KMS-11 (cell line): ENCODE data around the gene DHX58.

Experiments
- H2AFZ ChIP-seq: fragments of 200-600 bp; sonication (generic); 2 replicates; pipeline ENCODE4 v1.6.1; 2016; ENCODE audit warnings: antibody characterized with exemption, mixed run types, low read depth
- H3K27ac ChIP-seq: fragments of 200-600 bp; sonication (generic); 2 replicates; pipeline ENCODE4 v1.6.1; 2016; ENCODE audit warnings: mild to moderate bottlenecking, mixed run types
- H3K27me3 ChIP-seq: fragments of 200-600 bp; sonication (generic); 2 replicates; pipeline ENCODE4 v1.6.1; 2017; ENCODE audit warnings: mild to moderate bottlenecking, low read depth, mixed run types, moderate library complexity; ENCODE audit not compliant: insufficient read depth
- H3K36me3 ChIP-seq: fragments of 200-600 bp; sonication (generic); 2 replicates; pipeline ENCODE4 v1.6.1; 2017; ENCODE audit warnings: mild to moderate bottlenecking, mixed run types; ENCODE audit not compliant: insufficient read depth
- H3K4me1 ChIP-seq: fragments of 200-600 bp; sonication (generic); 2 replicates; pipeline ENCODE4 v1.6.1; 2016; ENCODE audit warnings: mild to moderate bottlenecking, low read depth, mixed run types; ENCODE audit not compliant: poor library complexity, severe bottlenecking
- H3K4me2 ChIP-seq: fragments of 200-600 bp; sonication (generic); 2 replicates; pipeline ENCODE4 v1.7.0; 2016; ENCODE audit warnings: mild to moderate bottlenecking, mixed run types
- H3K4me3 ChIP-seq: fragments of 200-600 bp; sonication (generic); IDR thresholded peaks from 2 replicates; pipeline ENCODE4 v1.6.1; 2017; ENCODE audit warnings: low read depth, low read length, mixed read lengths; ENCODE audit not compliant: insufficient read depth
- H3K79me2 ChIP-seq: fragments of 200-600 bp; sonication (generic); 2 replicates; pipeline ENCODE4 v1.6.1; 2016; ENCODE audit warnings: low read depth, mixed run types; ENCODE audit not compliant: insufficient read depth
- H3K9ac ChIP-seq: fragments of 200-600 bp; sonication (generic); 2 replicates; pipeline ENCODE4 v1.6.1; 2016; ENCODE audit warnings: mild to moderate bottlenecking, mixed run types
- H4K20me1 ChIP-seq: fragments of 200-600 bp; sonication (generic); 2 replicates; pipeline ENCODE4 v1.6.1; 2016; ENCODE audit warnings: mild to moderate bottlenecking, mixed run types; ENCODE audit not compliant: insufficient read depth
- TF ChIP-seq, protein P1 (sequence below): fragments of 200-600 bp; sonication (generic); conservative IDR thresholded peaks from 2 replicates; pipeline ENCODE4 v1.6.1; 2017; ENCODE audit warnings: low read depth, mild to moderate bottlenecking, antibody characterized with exemption, low read length, moderate library complexity, mixed read lengths

The DHX58 gene

GRCh38 chr17:42118545-42118944 lies 6.0 kb upstream of the DHX58 start:
- Histone ChIP-seq H3K4me2 (no peak overlapping the region), H3K4me3 (no peak overlapping the region), H3K79me2 (no peaks in the 10 kb centered on the region), H3K27ac (no peak overlapping the region), H3K4me1 (peaks cover 40% of the 10 kb centered on the region), H3K27me3 (no peaks in the 10 kb centered on the region), H4K20me1 (no peaks in the 10 kb centered on the region), H2AFZ (no peak overlapping the region), H3K9ac (no peak overlapping the region), H3K36me3 (no peaks in the 10 kb centered on the region)
- TF ChIP-seq, protein P1, sequence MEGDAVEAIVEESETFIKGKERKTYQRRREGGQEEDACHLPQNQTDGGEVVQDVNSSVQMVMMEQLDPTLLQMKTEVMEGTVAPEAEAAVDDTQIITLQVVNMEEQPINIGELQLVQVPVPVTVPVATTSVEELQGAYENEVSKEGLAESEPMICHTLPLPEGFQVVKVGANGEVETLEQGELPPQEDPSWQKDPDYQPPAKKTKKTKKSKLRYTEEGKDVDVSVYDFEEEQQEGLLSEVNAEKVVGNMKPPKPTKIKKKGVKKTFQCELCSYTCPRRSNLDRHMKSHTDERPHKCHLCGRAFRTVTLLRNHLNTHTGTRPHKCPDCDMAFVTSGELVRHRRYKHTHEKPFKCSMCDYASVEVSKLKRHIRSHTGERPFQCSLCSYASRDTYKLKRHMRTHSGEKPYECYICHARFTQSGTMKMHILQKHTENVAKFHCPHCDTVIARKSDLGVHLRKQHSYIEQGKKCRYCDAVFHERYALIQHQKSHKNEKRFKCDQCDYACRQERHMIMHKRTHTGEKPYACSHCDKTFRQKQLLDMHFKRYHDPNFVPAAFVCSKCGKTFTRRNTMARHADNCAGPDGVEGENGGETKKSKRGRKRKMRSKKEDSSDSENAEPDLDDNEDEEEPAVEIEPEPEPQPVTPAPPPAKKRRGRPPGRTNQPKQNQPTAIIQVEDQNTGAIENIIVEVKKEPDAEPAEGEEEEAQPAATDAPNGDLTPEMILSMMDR: peak; percentile 82

DNA sequence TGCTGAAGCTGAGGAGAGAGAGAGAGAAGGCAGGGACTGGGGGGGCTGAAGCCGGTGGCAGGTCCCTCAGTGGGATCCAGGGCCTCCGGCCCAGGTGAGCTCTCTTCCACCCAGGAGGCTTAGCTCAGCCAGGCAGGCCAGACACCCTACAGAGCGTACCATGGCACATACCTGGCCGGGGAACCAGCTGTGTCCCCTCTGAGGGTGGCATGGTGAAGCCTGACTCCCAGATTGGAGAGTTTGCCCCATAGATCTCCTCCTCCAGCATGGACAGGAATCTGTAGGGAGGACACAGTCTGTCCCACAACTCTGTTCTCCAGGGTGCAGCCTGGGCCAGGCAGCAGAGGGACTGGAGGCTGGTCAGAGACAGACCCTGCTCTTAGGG lies 5.6 kb upstream of the DHX58 start:
- no peak overlapping the region for H3K4me2 ChIP-seq
- no peaks in the 10 kb centered on the region for H3K27me3 ChIP-seq
- H3K4me3 ChIP-seq: no peak overlapping the region
- H3K9ac ChIP-seq: no peak overlapping the region
- H3K36me3 ChIP-seq: no peaks in the 10 kb centered on the region
- peaks cover 45% of the 10 kb centered on the region for H3K4me1 ChIP-seq
- no peak overlapping the region for H2AFZ ChIP-seq
- H4K20me1 ChIP-seq: no peaks in the 10 kb centered on the region
- H3K79me2 ChIP-seq: no peaks in the 10 kb centered on the region
- H3K27ac ChIP-seq: no peak overlapping the region
- TF ChIP-seq, protein P1: no peak

GRCh38 chr17:42117397-42118125 lies 5.0 kb upstream of the DHX58 start:
- no peaks in the 10 kb centered on the region for H3K36me3 ChIP-seq
- TF ChIP-seq, protein P1: no peak

GRCh38 chr17:42116705-42117396 lies 4.3 kb upstream of the DHX58 start:
- Histone ChIP-seq H3K36me3 (no peaks in the 10 kb centered on the region), H3K27ac (no peak overlapping the region), H3K27me3 (no peaks in the 10 kb centered on the region), H3K9ac (no peak overlapping the region), H4K20me1 (no peaks in the 10 kb centered on the region), H3K4me2 (no peak overlapping the region), H3K4me1 (peaks cover 55% of the 10 kb centered on the region), H3K4me3 (no peak overlapping the region), H2AFZ (no peak overlapping the region), H3K79me2 (no peaks in the 10 kb centered on the region)
- TF ChIP-seq, protein P1: peak; percentile 87

More at GRCh38 chr17:42117397-42118125, 5.0 kb upstream of the DHX58 start:
- Histone ChIP-seq H3K9ac (no peak overlapping the region), H3K4me1 (peaks cover 50% of the 10 kb centered on the region), H3K27me3 (no peaks in the 10 kb centered on the region), H4K20me1 (no peaks in the 10 kb centered on the region), H3K4me2 (no peak overlapping the region), H3K79me2 (no peaks in the 10 kb centered on the region), H2AFZ (no peak overlapping the region), H3K4me3 (no peak overlapping the region), H3K27ac (no peak overlapping the region)
